Measurements from ENCODE around the gene SULF2. TPM values are rescaled to one million over a fixed set of nuclear protein-coding genes. Genes with fewer than 3 reads are reported as not detected.

SULF2 gene
- total RNA-seq, 1 donor from 2014 or later = 22.9 TPM

DNA sequence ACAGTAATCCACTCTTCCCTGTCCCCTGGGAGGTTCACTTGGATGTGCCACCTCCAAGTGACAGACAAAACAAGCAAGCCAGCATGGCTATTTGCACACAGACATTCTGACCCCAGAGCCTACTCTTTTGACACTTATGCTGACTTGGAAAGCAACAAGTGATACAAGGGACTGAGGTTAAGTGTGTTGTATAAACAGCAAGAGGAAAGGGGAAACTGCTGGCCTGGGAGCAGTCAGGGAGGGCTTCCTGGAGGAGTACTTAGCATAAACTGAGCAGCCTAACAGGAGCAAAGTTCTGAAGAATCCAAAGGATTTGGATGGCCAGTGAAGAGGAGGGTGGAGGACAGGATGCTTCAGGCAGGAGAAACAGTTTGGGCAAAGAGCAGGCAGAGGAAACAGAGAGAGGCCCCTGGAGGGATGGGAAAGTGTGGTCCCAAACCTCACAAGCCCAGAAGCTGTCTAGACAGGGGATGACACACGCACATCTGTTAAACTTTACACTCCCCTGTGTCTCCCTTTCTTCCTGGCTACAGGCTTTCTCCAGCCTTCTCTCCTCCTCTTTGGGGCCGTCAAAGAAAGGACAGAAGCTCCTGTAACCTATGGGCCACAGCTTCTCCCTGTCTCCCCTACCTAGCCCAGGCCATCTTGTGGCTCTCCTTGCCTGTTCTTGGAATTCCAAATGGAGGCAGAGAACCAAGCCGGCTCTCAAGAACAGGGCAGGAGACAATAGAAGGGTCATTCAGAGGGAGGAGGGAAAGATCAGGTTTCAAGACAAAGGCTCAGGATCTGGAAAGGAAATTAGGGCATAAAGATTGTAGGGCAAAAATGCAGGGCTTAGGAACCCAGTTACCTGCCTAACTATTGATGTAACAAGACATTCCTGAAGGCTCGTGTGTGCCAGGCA lies 19.3 kb downstream of the SULF2 start:
- peak overlapping the region; percentile 92 for H3K27ac Mint-ChIP-seq (ENCODE audit: unreplicated experiment)
- TF ChIP-seq, protein P1, sequence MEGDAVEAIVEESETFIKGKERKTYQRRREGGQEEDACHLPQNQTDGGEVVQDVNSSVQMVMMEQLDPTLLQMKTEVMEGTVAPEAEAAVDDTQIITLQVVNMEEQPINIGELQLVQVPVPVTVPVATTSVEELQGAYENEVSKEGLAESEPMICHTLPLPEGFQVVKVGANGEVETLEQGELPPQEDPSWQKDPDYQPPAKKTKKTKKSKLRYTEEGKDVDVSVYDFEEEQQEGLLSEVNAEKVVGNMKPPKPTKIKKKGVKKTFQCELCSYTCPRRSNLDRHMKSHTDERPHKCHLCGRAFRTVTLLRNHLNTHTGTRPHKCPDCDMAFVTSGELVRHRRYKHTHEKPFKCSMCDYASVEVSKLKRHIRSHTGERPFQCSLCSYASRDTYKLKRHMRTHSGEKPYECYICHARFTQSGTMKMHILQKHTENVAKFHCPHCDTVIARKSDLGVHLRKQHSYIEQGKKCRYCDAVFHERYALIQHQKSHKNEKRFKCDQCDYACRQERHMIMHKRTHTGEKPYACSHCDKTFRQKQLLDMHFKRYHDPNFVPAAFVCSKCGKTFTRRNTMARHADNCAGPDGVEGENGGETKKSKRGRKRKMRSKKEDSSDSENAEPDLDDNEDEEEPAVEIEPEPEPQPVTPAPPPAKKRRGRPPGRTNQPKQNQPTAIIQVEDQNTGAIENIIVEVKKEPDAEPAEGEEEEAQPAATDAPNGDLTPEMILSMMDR (conservative IDR thresholded peaks at IDR 0.05) = no peak
- DNase-seq (ENCODE audit: low read depth, low spot score) = no peak
- H3K27me3 Mint-ChIP-seq (ENCODE audit: low read depth) = peaks cover 8% of the 10 kb centered on the region
- peaks cover 3% of the 10 kb centered on the region for H3K9me3 Mint-ChIP-seq
- peaks cover 10% of the 10 kb centered on the region for H3K36me3 Mint-ChIP-seq (ENCODE audit: low read depth)
- peaks cover 37% of the 10 kb centered on the region for H3K4me1 Mint-ChIP-seq
- H3K4me3 Mint-ChIP-seq = no peak overlapping the region

DNA sequence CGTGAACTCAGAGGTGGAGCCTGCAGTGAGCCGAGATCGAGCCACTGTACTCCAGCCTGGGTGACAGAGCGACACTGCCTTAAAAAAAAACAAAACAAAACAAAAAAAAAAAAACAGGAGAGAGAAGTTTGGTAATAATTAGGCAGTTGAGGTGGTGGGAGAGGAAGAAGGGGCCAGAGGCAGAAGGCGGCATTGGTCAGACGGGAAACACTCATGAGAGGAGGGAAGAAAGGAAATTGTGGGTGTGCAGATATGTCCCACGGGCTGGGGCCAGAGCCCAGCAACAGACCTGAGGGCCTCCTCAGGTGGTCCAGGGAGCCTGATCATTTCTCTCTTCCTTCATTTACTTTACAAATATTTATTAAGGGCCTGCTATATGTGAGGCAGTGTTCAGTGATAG lies 20.0 kb downstream of the SULF2 start:
- Mint-ChIP-seq H3K9me3 (peaks cover 2% of the 10 kb centered on the region), H3K36me3 (ENCODE audit: low read depth) (peaks cover 9% of the 10 kb centered on the region), H3K4me3 (no peak overlapping the region), H3K27me3 (ENCODE audit: low read depth) (peaks cover 9% of the 10 kb centered on the region), H3K27ac (ENCODE audit: unreplicated experiment) (peak overlapping the region; percentile 92), H3K4me1 (peaks cover 39% of the 10 kb centered on the region)
- DNase-seq (ENCODE audit: low read depth, low spot score) = no peak
- TF ChIP-seq, protein P1 (conservative IDR thresholded peaks at IDR 0.05) = no peak

DNA sequence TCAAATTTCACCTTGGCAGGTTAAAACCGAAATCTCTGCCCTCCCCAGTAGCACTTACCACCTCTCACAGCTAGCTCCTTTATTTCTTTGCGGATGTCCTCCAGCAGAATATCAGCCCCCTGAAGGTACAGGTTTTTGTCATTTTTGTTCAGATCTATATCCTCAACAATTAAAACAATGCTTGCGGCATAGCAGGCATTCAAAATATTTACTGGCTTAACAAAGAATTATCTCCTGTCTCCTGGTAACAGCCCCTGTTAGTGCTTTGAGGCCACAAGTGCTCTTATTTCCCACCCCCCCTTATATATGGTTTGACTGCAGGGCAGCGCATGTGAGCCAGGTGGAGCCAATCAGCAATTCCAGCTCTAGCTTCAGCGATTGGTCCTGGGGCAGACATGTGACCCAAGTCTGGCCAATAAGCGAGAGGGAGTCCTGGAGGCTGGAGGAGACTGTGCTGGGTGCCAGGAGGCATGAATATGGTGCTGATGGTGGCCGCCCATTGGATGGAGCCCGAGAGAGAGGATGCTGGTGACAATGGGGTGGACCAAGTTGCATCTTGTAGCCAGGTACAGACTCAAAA lies 21.0 kb downstream of the SULF2 start:
- DNase-seq (ENCODE audit: low read depth, low spot score) = no peak
- Mint-ChIP-seq H3K4me1 (peaks cover 39% of the 10 kb centered on the region), H3K9me3 (no peaks in the 10 kb centered on the region), H3K36me3 (ENCODE audit: low read depth) (peaks cover 3% of the 10 kb centered on the region), H3K4me3 (no peak overlapping the region), H3K27ac (ENCODE audit: unreplicated experiment) (no peak overlapping the region), H3K27me3 (ENCODE audit: low read depth) (peaks cover 9% of the 10 kb centered on the region)
- TF ChIP-seq, protein P1 (conservative IDR thresholded peaks at IDR 0.05) = no peak

DNA sequence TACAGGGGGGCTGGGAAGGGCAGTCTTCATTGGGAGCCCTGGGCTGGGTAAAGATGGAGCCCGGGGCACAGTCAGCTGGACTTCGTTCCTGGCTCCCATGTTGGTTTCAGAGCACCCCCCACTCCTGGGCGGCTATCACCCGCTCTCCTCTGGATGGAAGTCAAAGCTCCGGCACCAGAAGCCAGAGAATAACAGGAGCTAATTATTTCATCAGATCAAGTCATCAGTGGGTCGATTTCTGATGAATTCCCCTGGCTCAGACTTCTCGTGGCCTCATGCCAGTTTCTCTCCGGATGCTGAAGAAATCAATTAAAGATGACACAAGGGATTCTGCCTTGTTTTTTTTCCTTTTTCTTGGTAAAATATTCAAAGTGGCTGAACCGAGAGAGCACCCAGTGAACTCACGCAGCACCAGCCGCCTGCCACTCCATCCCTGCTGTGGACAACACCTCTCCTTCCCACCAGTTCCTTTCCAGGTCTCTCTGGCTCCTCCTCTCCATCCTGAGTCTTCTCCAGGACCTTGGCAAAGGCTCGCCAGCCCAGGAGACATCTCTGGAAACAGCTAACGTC lies 22.5 kb downstream of the SULF2 start:
- Mint-ChIP-seq H3K4me1 (peaks cover 46% of the 10 kb centered on the region), H3K36me3 (ENCODE audit: low read depth) (peaks cover 3% of the 10 kb centered on the region), H3K27me3 (ENCODE audit: low read depth) (peaks cover 9% of the 10 kb centered on the region), H3K9me3 (no peaks in the 10 kb centered on the region), H3K4me3 (no peak overlapping the region), H3K27ac (ENCODE audit: unreplicated experiment) (no peak overlapping the region)
- TF ChIP-seq, protein P1 (conservative IDR thresholded peaks at IDR 0.05) = no peak
- DNase-seq (ENCODE audit: low read depth, low spot score) = no peak

DNA sequence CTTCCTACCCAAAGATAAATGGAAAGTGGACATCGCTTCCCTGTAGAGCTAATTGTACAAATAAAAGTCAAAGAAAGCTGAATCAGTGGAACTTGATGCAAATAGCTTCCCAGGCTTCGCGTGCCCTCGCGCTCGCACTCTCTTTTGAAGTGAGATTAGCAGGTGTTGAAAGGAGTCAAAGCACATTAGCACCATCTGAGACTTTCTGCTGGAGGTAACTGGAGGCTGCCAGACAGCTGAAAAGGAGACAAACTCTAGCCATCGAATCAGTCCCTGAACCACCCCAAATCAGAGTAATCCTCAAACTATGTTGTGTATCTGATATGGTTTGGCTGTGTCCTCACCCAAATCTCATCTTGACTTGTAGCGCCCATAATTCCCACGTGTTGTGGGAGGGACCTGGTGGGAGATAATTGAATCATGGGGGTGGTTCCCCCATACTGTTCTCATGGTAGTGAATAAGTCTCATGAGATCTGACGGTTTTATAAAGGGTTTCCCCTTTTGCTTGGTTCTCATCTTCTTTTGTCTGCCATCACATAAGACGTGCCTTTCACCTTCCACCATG lies 23.7 kb downstream of the SULF2 start:
- Mint-ChIP-seq H3K4me3 (no peak overlapping the region), H3K9me3 (no peaks in the 10 kb centered on the region), H3K4me1 (peaks cover 50% of the 10 kb centered on the region), H3K27ac (ENCODE audit: unreplicated experiment) (no peak overlapping the region), H3K27me3 (ENCODE audit: low read depth) (peaks cover 9% of the 10 kb centered on the region), H3K36me3 (ENCODE audit: low read depth) (peaks cover 3% of the 10 kb centered on the region)
- TF ChIP-seq, protein P1 (conservative IDR thresholded peaks at IDR 0.05) = no peak
- DNase-seq (ENCODE audit: low read depth, low spot score) = no peak
